WTC11 (cell line): ENCODE results near the gene SPC24. TPM values are rescaled to one million over a fixed set of nuclear protein-coding genes. Genes with fewer than 3 reads are reported as not detected.

Source experiments
- ATAC-seq: fragments of 200-7000 bp; cut with Tn5 transposase; 2 replicates; pipeline ENCODE4 v1.10.0; 2021; ENCODE audit warnings: mild to moderate bottlenecking, moderate library complexity
- CTCF ChIA-PET: fragments of 300-600 bp; sonication (Branson Sonifier 250); formaldehyde crosslinking; loops from one replicate; lab custom pipeline; 2021; ENCODE audit warnings: antibody characterized with exemption; lab: Charles Lee
- POLR2A ChIA-PET: fragments of 350-600 bp; sonication (Branson Sonifier 250); formaldehyde crosslinking; loops from one replicate; lab custom pipeline; 2021; ENCODE audit warnings: antibody characterized with exemption; lab: Charles Lee
- DNase-seq: peaks from one replicate; pipeline ENCODE4 v3.0.0; 2021; ENCODE audit warnings: low spot score
- H3K27ac Mint-ChIP-seq: 2 replicates; pipeline ENCODE4 v1.8.0; 2021; ENCODE audit warnings: mixed read lengths
- H3K27me3 Mint-ChIP-seq: 2 replicates; pipeline ENCODE4 v1.8.0; 2021; ENCODE audit warnings: low read depth, mild to moderate bottlenecking, moderate library complexity, mixed read lengths
- H3K36me3 Mint-ChIP-seq: 2 replicates; pipeline ENCODE4 v1.8.0; 2021; ENCODE audit warnings: mixed read lengths
- H3K4me1 Mint-ChIP-seq: 2 replicates; pipeline ENCODE4 v1.8.0; 2022; ENCODE audit warnings: mixed read lengths
- H3K4me3 Mint-ChIP-seq: 2 replicates; pipeline ENCODE4 v1.8.0; 2021; ENCODE audit warnings: mild to moderate bottlenecking, moderate library complexity, mixed read lengths
- H3K9me3 Mint-ChIP-seq: 2 replicates; pipeline ENCODE4 v1.8.0; 2021; ENCODE audit warnings: mixed read lengths
- ATF1 ChIP-seq: sonication (generic); formaldehyde crosslinking; IDR thresholded peaks from 2 replicates; pipeline ENCODE4 v1.8.1; 2023; ENCODE audit warnings: mild to moderate bottlenecking, moderate library complexity, missing genetic modification reagents
- ELF4 ChIP-seq: sonication (generic); formaldehyde crosslinking; IDR thresholded peaks from 2 replicates; pipeline ENCODE4 v1.8.1; 2022; ENCODE audit warnings: low read depth, mild to moderate bottlenecking, moderate library complexity, missing genetic modification reagents
- ETV6 ChIP-seq: sonication (generic); formaldehyde crosslinking; IDR thresholded peaks from 2 replicates; pipeline ENCODE4 v1.8.1; 2022; ENCODE audit warnings: mild to moderate bottlenecking, missing genetic modification reagents
- FOXP1 ChIP-seq: sonication (generic); formaldehyde crosslinking; IDR thresholded peaks from 2 replicates; pipeline ENCODE4 v1.8.0; 2022; ENCODE audit warnings: missing genetic modification reagents, mild to moderate bottlenecking, moderate library complexity, borderline replicate concordance
- NFATC4 ChIP-seq: fragments of 250-450 bp; sonication (Bioruptor Pico); IDR thresholded peaks from 2 replicates; pipeline ENCODE4 v1.9.0; 2021; ENCODE audit warnings: mild to moderate bottlenecking
- RELA ChIP-seq: sonication (generic); formaldehyde crosslinking; IDR thresholded peaks from 2 replicates; pipeline ENCODE4 v1.8.1; 2022; ENCODE audit warnings: missing genetic modification reagents, mild to moderate bottlenecking, borderline replicate concordance
- SMAD3 ChIP-seq: sonication (generic); formaldehyde crosslinking; IDR thresholded peaks from 2 replicates; pipeline ENCODE4 v1.8.0; 2022; ENCODE audit warnings: missing genetic modification reagents, mild to moderate bottlenecking, borderline replicate concordance
- SMAD4 ChIP-seq: sonication (generic); formaldehyde crosslinking; IDR thresholded peaks from 2 replicates; pipeline ENCODE4 v1.8.0; 2022; ENCODE audit warnings: mild to moderate bottlenecking, missing genetic modification reagents
- SP1 ChIP-seq: sonication (generic); formaldehyde crosslinking; conservative IDR thresholded peaks from 2 replicates; pipeline ENCODE4 v1.8.1; 2022; ENCODE audit warnings: missing genetic modification reagents
- TEAD1 ChIP-seq: sonication (generic); formaldehyde crosslinking; IDR thresholded peaks from 2 replicates; pipeline ENCODE4 v1.8.0; 2022; ENCODE audit warnings: mild to moderate bottlenecking, missing genetic modification reagents
- ZBTB21 ChIP-seq: sonication (generic); formaldehyde crosslinking; IDR thresholded peaks from 2 replicates; pipeline ENCODE4 v1.8.1; 2023; ENCODE audit warnings: mild to moderate bottlenecking, missing genetic modification reagents, borderline replicate concordance
- total RNA-seq: library from RNA; stranded (reverse); gene quantifications from 3 replicates; pipeline ENCODE4 v1.2.3, GENCODE V29; 2021
- TF ChIP-seq, protein P1 (sequence below): sonication (generic); formaldehyde crosslinking; IDR thresholded peaks from 2 replicates; pipeline ENCODE4 v1.8.1; 2022; ENCODE audit warnings: low read depth, missing genetic modification reagents, borderline replicate concordance
- TF ChIP-seq, protein P2 (sequence below): sonication (generic); formaldehyde crosslinking; IDR thresholded peaks from 2 replicates; pipeline ENCODE4 v1.8.0; 2022; ENCODE audit warnings: mild to moderate bottlenecking, missing genetic modification reagents
- TF ChIP-seq, protein P3 (sequence below): sonication (generic); formaldehyde crosslinking; conservative IDR thresholded peaks from 2 replicates; pipeline ENCODE4 v1.8.1; 2023; ENCODE audit warnings: mild to moderate bottlenecking, low read depth, missing genetic modification reagents, moderate library complexity
- TF ChIP-seq, protein P4 (sequence below): sonication (generic); formaldehyde crosslinking; IDR thresholded peaks from 2 replicates; pipeline ENCODE4 v1.8.1; 2023; ENCODE audit warnings: mild to moderate bottlenecking, missing genetic modification reagents

The SPC24 gene
- total RNA-seq, 1 experiment from 2014 or later: 62.2 TPM

DNA sequence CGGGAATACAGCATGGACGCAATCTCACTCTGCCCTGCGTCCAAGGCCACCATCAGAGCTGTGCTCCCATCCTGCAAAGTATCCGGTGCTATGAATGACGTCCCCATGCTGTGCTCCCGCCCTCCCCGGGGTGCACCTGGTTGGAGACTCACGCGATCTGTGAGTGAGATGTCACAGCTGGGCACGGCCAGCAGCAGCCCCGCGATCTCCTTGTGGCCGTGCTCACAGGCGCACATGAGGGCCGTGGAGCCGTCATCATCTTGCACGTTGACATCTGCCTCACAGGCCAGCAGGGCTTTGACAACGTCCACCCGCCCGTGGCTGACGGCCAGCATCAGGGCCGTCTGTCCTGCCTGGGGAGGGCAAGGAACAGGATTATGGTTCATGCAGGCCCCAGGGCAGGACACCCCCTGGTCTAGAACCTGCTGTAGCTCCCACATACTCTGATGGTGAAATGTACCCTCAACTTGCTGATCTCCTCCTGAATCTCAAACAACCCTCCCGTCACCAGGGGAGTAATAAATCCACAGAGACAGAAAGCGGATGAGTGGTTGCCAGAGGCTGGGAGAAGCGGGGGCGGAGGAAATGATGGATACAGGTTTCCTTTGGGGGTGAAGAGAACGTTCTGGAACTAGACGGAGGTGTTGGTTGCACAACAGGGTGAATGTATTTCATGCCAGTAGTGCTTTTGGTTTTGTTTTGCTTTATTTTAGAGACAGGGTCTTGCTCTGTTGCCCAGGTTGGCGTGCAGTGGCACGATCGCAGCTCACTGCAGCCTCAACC lies 14.5 kb upstream of the SPC24 start:
- ChIA-PET CTCF (no interaction called here), POLR2A (no interaction called here)
- no peaks in the 10 kb centered on the region; the same call in 1 of the 2 replicates for H3K27me3 Mint-ChIP-seq
- H3K4me3 Mint-ChIP-seq: no peak overlapping the region
- H3K4me1 Mint-ChIP-seq: no peaks in the 10 kb centered on the region
- TF ChIP-seq FOXP1 (CRISPR knock-in tag) (no peak), ELF4 (CRISPR knock-in tag) (no peak), SP1 (no peak), TEAD1 (no peak), ETV6 (CRISPR knock-in tag) (no peak), ZBTB21 (CRISPR knock-in tag) (no peak), ATF1 (CRISPR knock-in tag) (no peak)
- TF ChIP-seq, protein P1, sequence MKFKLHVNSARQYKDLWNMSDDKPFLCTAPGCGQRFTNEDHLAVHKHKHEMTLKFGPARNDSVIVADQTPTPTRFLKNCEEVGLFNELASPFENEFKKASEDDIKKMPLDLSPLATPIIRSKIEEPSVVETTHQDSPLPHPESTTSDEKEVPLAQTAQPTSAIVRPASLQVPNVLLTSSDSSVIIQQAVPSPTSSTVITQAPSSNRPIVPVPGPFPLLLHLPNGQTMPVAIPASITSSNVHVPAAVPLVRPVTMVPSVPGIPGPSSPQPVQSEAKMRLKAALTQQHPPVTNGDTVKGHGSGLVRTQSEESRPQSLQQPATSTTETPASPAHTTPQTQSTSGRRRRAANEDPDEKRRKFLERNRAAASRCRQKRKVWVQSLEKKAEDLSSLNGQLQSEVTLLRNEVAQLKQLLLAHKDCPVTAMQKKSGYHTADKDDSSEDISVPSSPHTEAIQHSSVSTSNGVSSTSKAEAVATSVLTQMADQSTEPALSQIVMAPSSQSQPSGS (CRISPR knock-in tag): no peak
- TF ChIP-seq, protein P2, sequence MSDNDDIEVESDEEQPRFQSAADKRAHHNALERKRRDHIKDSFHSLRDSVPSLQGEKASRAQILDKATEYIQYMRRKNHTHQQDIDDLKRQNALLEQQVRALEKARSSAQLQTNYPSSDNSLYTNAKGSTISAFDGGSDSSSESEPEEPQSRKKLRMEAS (CRISPR knock-in tag): no peak
- TF ChIP-seq, protein P3, sequence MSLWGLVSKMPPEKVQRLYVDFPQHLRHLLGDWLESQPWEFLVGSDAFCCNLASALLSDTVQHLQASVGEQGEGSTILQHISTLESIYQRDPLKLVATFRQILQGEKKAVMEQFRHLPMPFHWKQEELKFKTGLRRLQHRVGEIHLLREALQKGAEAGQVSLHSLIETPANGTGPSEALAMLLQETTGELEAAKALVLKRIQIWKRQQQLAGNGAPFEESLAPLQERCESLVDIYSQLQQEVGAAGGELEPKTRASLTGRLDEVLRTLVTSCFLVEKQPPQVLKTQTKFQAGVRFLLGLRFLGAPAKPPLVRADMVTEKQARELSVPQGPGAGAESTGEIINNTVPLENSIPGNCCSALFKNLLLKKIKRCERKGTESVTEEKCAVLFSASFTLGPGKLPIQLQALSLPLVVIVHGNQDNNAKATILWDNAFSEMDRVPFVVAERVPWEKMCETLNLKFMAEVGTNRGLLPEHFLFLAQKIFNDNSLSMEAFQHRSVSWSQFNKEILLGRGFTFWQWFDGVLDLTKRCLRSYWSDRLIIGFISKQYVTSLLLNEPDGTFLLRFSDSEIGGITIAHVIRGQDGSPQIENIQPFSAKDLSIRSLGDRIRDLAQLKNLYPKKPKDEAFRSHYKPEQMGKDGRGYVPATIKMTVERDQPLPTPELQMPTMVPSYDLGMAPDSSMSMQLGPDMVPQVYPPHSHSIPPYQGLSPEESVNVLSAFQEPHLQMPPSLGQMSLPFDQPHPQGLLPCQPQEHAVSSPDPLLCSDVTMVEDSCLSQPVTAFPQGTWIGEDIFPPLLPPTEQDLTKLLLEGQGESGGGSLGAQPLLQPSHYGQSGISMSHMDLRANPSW (CRISPR knock-in tag): no peak
- TF ChIP-seq, protein P4, sequence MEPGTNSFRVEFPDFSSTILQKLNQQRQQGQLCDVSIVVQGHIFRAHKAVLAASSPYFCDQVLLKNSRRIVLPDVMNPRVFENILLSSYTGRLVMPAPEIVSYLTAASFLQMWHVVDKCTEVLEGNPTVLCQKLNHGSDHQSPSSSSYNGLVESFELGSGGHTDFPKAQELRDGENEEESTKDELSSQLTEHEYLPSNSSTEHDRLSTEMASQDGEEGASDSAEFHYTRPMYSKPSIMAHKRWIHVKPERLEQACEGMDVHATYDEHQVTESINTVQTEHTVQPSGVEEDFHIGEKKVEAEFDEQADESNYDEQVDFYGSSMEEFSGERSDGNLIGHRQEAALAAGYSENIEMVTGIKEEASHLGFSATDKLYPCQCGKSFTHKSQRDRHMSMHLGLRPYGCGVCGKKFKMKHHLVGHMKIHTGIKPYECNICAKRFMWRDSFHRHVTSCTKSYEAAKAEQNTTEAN (CRISPR knock-in tag): no peak
- H3K36me3 Mint-ChIP-seq: peaks cover 23% of the 10 kb centered on the region
- no peaks in the 10 kb centered on the region for H3K9me3 Mint-ChIP-seq
- ATAC-seq (no peak), DNase-seq (no peak)
- peak overlapping the region; percentile 32; the same call in 1 of the 2 replicates for H3K27ac Mint-ChIP-seq

DNA sequence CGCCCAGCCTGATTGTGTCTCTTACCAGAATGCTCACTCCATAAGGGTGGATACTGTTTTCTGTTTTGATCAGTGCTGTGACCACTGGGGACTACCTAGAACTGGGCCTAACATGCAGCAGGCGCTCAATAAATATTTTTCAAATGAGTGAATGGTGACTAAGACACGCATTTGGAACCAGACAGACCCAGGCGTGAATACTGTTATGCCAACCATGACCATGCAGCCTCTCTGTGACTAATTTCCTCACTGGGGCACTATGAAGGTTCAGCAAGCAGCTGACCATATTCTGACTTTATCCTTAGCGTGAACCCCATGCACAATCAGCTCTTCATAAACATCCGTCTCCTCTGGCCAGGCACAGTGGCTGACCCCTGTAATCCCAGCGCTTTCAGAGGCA lies 13.0 kb upstream of the SPC24 start:
- DNase-seq: no peak
- H3K9me3 Mint-ChIP-seq: no peaks in the 10 kb centered on the region
- TF ChIP-seq SMAD3 (CRISPR knock-in tag) (no peak), SMAD4 (CRISPR knock-in tag) (no peak), NFATC4 (no peak), ZBTB21 (CRISPR knock-in tag) (no peak), RELA (CRISPR knock-in tag) (no peak)
- TF ChIP-seq, all 79 proteins: peak for 0
- ATAC-seq: no peak
- H3K4me3 Mint-ChIP-seq: no peak overlapping the region
- H3K27me3 Mint-ChIP-seq: no peaks in the 10 kb centered on the region; the same call in 1 of the 2 replicates
- CTCF ChIA-PET: no interaction called here
- POLR2A ChIA-PET: no interaction called here
- 0 out of 2 replicates have a peak overlapping the region, but pooled peaks have one; percentile 27 for H3K27ac Mint-ChIP-seq
- H3K36me3 Mint-ChIP-seq: peaks cover 23% of the 10 kb centered on the region
- no peaks in the 10 kb centered on the region for H3K4me1 Mint-ChIP-seq
